ENCODE results near the gene FOXD4L6. TPM values are rescaled to one million over a fixed set of nuclear protein-coding genes. Genes with fewer than 3 reads are reported as not detected.
"Not testable (repeated sequence)": the region's sequence is repeated elsewhere in the genome, so short reads cannot be mapped to it uniquely, and the experiment has no call there.

Gene FOXD4L6
- not detected for total RNA-seq (2013)
- polyA plus RNA-seq (under 1 TPM in 1 of 3 donors, not detected in 2; 0.05 TPM), polyA minus RNA-seq (not detected in 2 replicates), total RNA-seq (0 to 0.12 (median 0) reads per million in 11 experiments)

GRCh38 chr9:41128581-41128980 lies at the start of gene FOXD4L6:
FOXD4L6 (minus strand) TSS chr9:41128681; CDS start chr9:41128383, 298 bp downstream.
- H3K4me3 ChIP-seq (replicated peaks in 1 of 3; ENCODE audit: low read depth in 2 of 3, low read length in 3 of 3); H3K9me3 Mint-ChIP-seq; H3K4me3 Mint-ChIP-seq; intact Hi-C loops (cut with micrococcal nuclease); H3K4me1 ChIP-seq (ENCODE audit: control insufficient read depth in 1 of 2, insufficient read depth in 2 of 2, low read length in 2 of 2); H3K9ac ChIP-seq (ENCODE audit: insufficient read depth, low read length, poor library complexity, severe bottlenecking); H3K79me2 ChIP-seq (ENCODE audit: insufficient read depth, low read length); H3K36me3 ChIP-seq (replicated peaks in 1 of 2; ENCODE audit: control insufficient read depth in 1 of 2, insufficient read depth in 2 of 2, low read length in 2 of 2); H3K4me1 Mint-ChIP-seq; H4K20me1 ChIP-seq (ENCODE audit: insufficient read depth, low read length); H3K27me3 Mint-ChIP-seq (ENCODE audit: low read depth in 3 of 3); H3K36me3 Mint-ChIP-seq; H3K27ac ChIP-seq (ENCODE audit: low read depth in 1 of 2, low read length in 2 of 2); H3K27ac Mint-ChIP-seq; H3K4me2 ChIP-seq (replicated peaks; ENCODE audit: extremely low read depth, low read length, poor library complexity, severe bottlenecking); H2AFZ ChIP-seq (ENCODE audit: insufficient read depth, low read depth, low read length, poor library complexity, severe bottlenecking); DNase-seq; H3K27me3 ChIP-seq (ENCODE audit: control insufficient read depth in 2 of 2, insufficient read depth in 2 of 2, low read length in 2 of 2); H3K9me3 ChIP-seq (replicated peaks in 1 of 2; ENCODE audit: control insufficient read depth in 1 of 2, insufficient read depth in 1 of 2, low read length in 2 of 2): not testable (repeated sequence)
- no CpG with 5 or more reads among the region's 15 CpGs for WGBS (ENCODE audit: insufficient coverage)

- H3K27me3 ChIP-seq (ENCODE audit: control insufficient read depth in 2 of 2, insufficient read depth in 2 of 2, low read length in 2 of 2); H3K27ac ChIP-seq (ENCODE audit: low read depth in 1 of 2, low read length in 2 of 2); H3K27me3 Mint-ChIP-seq (ENCODE audit: low read depth in 3 of 3); DNase-seq; H3K4me1 ChIP-seq (ENCODE audit: control insufficient read depth in 1 of 2, insufficient read depth in 2 of 2, low read length in 2 of 2); H3K79me2 ChIP-seq (ENCODE audit: insufficient read depth, low read length); H3K36me3 ChIP-seq (replicated peaks in 1 of 2; ENCODE audit: control insufficient read depth in 1 of 2, insufficient read depth in 2 of 2, low read length in 2 of 2); H3K9me3 Mint-ChIP-seq; H3K4me3 Mint-ChIP-seq; H3K4me3 ChIP-seq (replicated peaks in 1 of 3; ENCODE audit: low read depth in 2 of 3, low read length in 3 of 3); H4K20me1 ChIP-seq (ENCODE audit: insufficient read depth, low read length); intact Hi-C loops (cut with micrococcal nuclease); H3K9me3 ChIP-seq (replicated peaks in 1 of 2; ENCODE audit: control insufficient read depth in 1 of 2, insufficient read depth in 1 of 2, low read length in 2 of 2); H3K4me1 Mint-ChIP-seq; H3K9ac ChIP-seq (ENCODE audit: insufficient read depth, low read length, poor library complexity, severe bottlenecking); H3K4me2 ChIP-seq (replicated peaks; ENCODE audit: extremely low read depth, low read length, poor library complexity, severe bottlenecking); H3K36me3 Mint-ChIP-seq; H2AFZ ChIP-seq (ENCODE audit: insufficient read depth, low read depth, low read length, poor library complexity, severe bottlenecking); H3K27ac Mint-ChIP-seq: not testable (repeated sequence)
- no CpG with 5 or more reads among the region's 4 CpGs for WGBS (ENCODE audit: insufficient coverage)
Observed at GRCh38 chr9:41174994-41175393, 46.5 kb upstream of the FOXD4L6 start.

GRCh38 chr9:41150116-41150515 lies 21.6 kb upstream of the FOXD4L6 start:
- intact Hi-C loops (cut with micrococcal nuclease); H3K27me3 ChIP-seq (ENCODE audit: control insufficient read depth in 2 of 2, insufficient read depth in 2 of 2, low read length in 2 of 2); H3K9ac ChIP-seq (ENCODE audit: insufficient read depth, low read length, poor library complexity, severe bottlenecking); H3K27ac ChIP-seq (ENCODE audit: low read depth in 1 of 2, low read length in 2 of 2); H3K4me3 ChIP-seq (replicated peaks in 1 of 3; ENCODE audit: low read depth in 2 of 3, low read length in 3 of 3); H3K4me3 Mint-ChIP-seq; H3K36me3 ChIP-seq (replicated peaks in 1 of 2; ENCODE audit: control insufficient read depth in 1 of 2, insufficient read depth in 2 of 2, low read length in 2 of 2); H3K36me3 Mint-ChIP-seq; H3K9me3 Mint-ChIP-seq; H3K9me3 ChIP-seq (replicated peaks in 1 of 2; ENCODE audit: control insufficient read depth in 1 of 2, insufficient read depth in 1 of 2, low read length in 2 of 2); H3K27ac Mint-ChIP-seq; H3K27me3 Mint-ChIP-seq (ENCODE audit: low read depth in 3 of 3); H2AFZ ChIP-seq (ENCODE audit: insufficient read depth, low read depth, low read length, poor library complexity, severe bottlenecking); H4K20me1 ChIP-seq (ENCODE audit: insufficient read depth, low read length); H3K4me1 ChIP-seq (ENCODE audit: control insufficient read depth in 1 of 2, insufficient read depth in 2 of 2, low read length in 2 of 2); DNase-seq; H3K4me1 Mint-ChIP-seq; H3K79me2 ChIP-seq (ENCODE audit: insufficient read depth, low read length); H3K4me2 ChIP-seq (replicated peaks; ENCODE audit: extremely low read depth, low read length, poor library complexity, severe bottlenecking): not testable (repeated sequence)
- WGBS (ENCODE audit: insufficient coverage), result no CpG with 5 or more reads among the region's 18 CpGs

- H3K9ac ChIP-seq (ENCODE audit: insufficient read depth, low read length, poor library complexity, severe bottlenecking); H3K27me3 ChIP-seq (ENCODE audit: control insufficient read depth in 2 of 2, insufficient read depth in 2 of 2, low read length in 2 of 2); H3K36me3 Mint-ChIP-seq; H4K20me1 ChIP-seq (ENCODE audit: insufficient read depth, low read length); H3K4me1 ChIP-seq (ENCODE audit: control insufficient read depth in 1 of 2, insufficient read depth in 2 of 2, low read length in 2 of 2); H3K4me3 Mint-ChIP-seq; H3K9me3 ChIP-seq (replicated peaks in 1 of 2; ENCODE audit: control insufficient read depth in 1 of 2, insufficient read depth in 1 of 2, low read length in 2 of 2); H3K27me3 Mint-ChIP-seq (ENCODE audit: low read depth in 3 of 3); H3K4me3 ChIP-seq (replicated peaks in 1 of 3; ENCODE audit: low read depth in 2 of 3, low read length in 3 of 3); H3K36me3 ChIP-seq (replicated peaks in 1 of 2; ENCODE audit: control insufficient read depth in 1 of 2, insufficient read depth in 2 of 2, low read length in 2 of 2); H3K27ac Mint-ChIP-seq; H3K9me3 Mint-ChIP-seq; intact Hi-C loops (cut with micrococcal nuclease); H3K4me1 Mint-ChIP-seq; DNase-seq; H3K27ac ChIP-seq (ENCODE audit: low read depth in 1 of 2, low read length in 2 of 2); H3K79me2 ChIP-seq (ENCODE audit: insufficient read depth, low read length); H2AFZ ChIP-seq (ENCODE audit: insufficient read depth, low read depth, low read length, poor library complexity, severe bottlenecking); H3K4me2 ChIP-seq (replicated peaks; ENCODE audit: extremely low read depth, low read length, poor library complexity, severe bottlenecking): not testable (repeated sequence)
- no CpG with 5 or more reads among the region's 2 CpGs for WGBS (ENCODE audit: insufficient coverage)
Observed at GRCh38 chr9:41141878-41142277, 13.4 kb upstream of the FOXD4L6 start.

Measured in CD14-positive monocyte (primary cell).